ENCODE results near the gene LMO2. TPM values are rescaled to one million over a fixed set of nuclear protein-coding genes. Genes with fewer than 3 reads are reported as not detected.
A peak's percentile ranks its signal among the peaks of the same experiment; 100 is the strongest.

Gene LMO2
- total RNA-seq (2013), result 197 TPM
- polyA plus RNA-seq (100 to 1,000 TPM in 1 of 3 donors, 10 to 100 TPM in 2; 48.8 to 140 (median 75.8) TPM), polyA minus RNA-seq (58.6 and 85.5 TPM in 2 replicates), total RNA-seq (13.1 to 119 (median 81.5) reads per million in 11 experiments)

DNA sequence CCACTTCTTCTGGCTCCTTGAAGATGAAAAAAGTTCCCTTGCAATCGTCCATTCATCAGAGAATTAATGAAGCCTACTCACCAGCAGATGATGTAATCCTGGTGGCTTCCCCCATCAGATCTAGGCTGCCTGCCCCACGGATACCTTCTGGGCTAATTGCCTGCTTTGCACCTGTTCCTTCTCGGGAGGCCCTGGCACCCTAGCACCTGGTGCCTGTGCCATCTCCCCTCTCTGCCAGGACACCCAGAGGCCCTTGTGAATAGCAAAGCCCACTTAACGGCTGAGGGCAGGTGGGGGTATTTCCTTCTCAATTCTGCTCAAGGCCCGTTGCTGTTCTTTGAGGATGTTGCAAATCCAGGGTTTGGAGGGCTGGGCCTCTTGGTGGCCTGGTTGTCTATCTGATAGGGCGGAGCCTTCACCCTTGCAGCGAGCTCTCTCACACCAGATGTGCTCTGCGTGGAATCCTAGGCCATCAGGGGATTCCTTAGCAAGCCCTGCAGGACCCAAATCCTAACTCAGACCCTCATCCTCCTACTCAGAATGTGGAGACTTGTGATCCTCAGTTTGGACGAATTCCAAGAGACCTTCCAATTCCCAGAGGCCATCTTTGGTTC is at the start of gene LMO2:
TSS of gene LMO2 (minus strand) at position 363 of the 614 bp plus-strand sequence. CDS start 22,360 bp downstream, outside the sequence.
- H3K4me3 Mint-ChIP-seq, result peak within 1 kb of the TSS; percentile 70 to 93
- H3K36me3 ChIP-seq (replicated peaks in 1 of 2; ENCODE audit: control insufficient read depth in 1 of 2, insufficient read depth in 2 of 2, low read length in 2 of 2), result no peaks in the 10 kb centered on the region
- peaks cover 95 to 99% of the 10 kb centered on the region in 2 donors for H3K4me1 ChIP-seq (ENCODE audit: control insufficient read depth in 1 of 2, insufficient read depth in 2 of 2, low read length in 2 of 2)
- TF ChIP-seq, protein P1, sequence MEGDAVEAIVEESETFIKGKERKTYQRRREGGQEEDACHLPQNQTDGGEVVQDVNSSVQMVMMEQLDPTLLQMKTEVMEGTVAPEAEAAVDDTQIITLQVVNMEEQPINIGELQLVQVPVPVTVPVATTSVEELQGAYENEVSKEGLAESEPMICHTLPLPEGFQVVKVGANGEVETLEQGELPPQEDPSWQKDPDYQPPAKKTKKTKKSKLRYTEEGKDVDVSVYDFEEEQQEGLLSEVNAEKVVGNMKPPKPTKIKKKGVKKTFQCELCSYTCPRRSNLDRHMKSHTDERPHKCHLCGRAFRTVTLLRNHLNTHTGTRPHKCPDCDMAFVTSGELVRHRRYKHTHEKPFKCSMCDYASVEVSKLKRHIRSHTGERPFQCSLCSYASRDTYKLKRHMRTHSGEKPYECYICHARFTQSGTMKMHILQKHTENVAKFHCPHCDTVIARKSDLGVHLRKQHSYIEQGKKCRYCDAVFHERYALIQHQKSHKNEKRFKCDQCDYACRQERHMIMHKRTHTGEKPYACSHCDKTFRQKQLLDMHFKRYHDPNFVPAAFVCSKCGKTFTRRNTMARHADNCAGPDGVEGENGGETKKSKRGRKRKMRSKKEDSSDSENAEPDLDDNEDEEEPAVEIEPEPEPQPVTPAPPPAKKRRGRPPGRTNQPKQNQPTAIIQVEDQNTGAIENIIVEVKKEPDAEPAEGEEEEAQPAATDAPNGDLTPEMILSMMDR (IDR thresholded peaks at IDR 0.05), result no peak
- H4K20me1 ChIP-seq (ENCODE audit: insufficient read depth, low read length), result no peaks in the 10 kb centered on the region
- H3K9ac ChIP-seq (ENCODE audit: insufficient read depth, low read length, poor library complexity, severe bottlenecking), result peak within 1 kb of the TSS; percentile 42
- peak in 2 of 3 donors; percentile 37 to 46 for DNase-seq
- H3K27ac Mint-ChIP-seq, result peak within 1 kb of the TSS; percentile 94 to 100 (median 98)
- H3K9me3 Mint-ChIP-seq, result peaks cover 0 to 3% (median 0%) of the 10 kb centered on the region in 7 donors
- H3K4me1 Mint-ChIP-seq, result peaks cover 99% of the 10 kb centered on the region
- peak within 1 kb of the TSS in 2 of 3 experiments; percentile 16 to 82 for H3K4me3 ChIP-seq (replicated peaks in 1 of 3; ENCODE audit: low read depth in 2 of 3, low read length in 3 of 3)
- intact Hi-C loops (cut with micrococcal nuclease), result loop anchor here (2.0 to 5.0 kb wide), 3 partner anchors 21 to 50 kb away; no protein-coding TSS in a partner anchor
- H3K27me3 Mint-ChIP-seq (ENCODE audit: low read depth in 3 of 3), result no peaks in the 10 kb centered on the region
- WGBS (ENCODE audit: insufficient coverage), result 2% methylated on average over 7 of the region's 9 CpGs
- H3K4me2 ChIP-seq (replicated peaks; ENCODE audit: extremely low read depth, low read length, poor library complexity, severe bottlenecking), result peak within 1 kb of the TSS; percentile 93
- peaks cover 72% of the 10 kb centered on the region for H3K79me2 ChIP-seq (ENCODE audit: insufficient read depth, low read length)
- H3K9me3 ChIP-seq (replicated peaks in 1 of 2; ENCODE audit: control insufficient read depth in 1 of 2, insufficient read depth in 1 of 2, low read length in 2 of 2), result no peaks in the 10 kb centered on the region
- H3K27ac ChIP-seq (ENCODE audit: low read depth in 1 of 2, low read length in 2 of 2), result peak within 1 kb of the TSS; percentile 75 to 98
- peak within 1 kb of the TSS; percentile 70 for H2AFZ ChIP-seq (ENCODE audit: insufficient read depth, low read depth, low read length, poor library complexity, severe bottlenecking)
- no peaks in the 10 kb centered on the region for H3K27me3 ChIP-seq (ENCODE audit: control insufficient read depth in 2 of 2, insufficient read depth in 2 of 2, low read length in 2 of 2)
- peaks cover 5 to 8% of the 10 kb centered on the region in 2 donors for H3K36me3 Mint-ChIP-seq

GRCh38 chr11:33940538-33940815 is 48.6 kb upstream of the LMO2 start:
- no peak overlapping the region for H3K4me2 ChIP-seq (replicated peaks; ENCODE audit: extremely low read depth, low read length, poor library complexity, severe bottlenecking)
- H3K9ac ChIP-seq (ENCODE audit: insufficient read depth, low read length, poor library complexity, severe bottlenecking), result no peak overlapping the region
- Mint-ChIP-seq H3K4me1 (peaks cover 45% of the 10 kb centered on the region), H3K27me3 (ENCODE audit: low read depth in 3 of 3) (peaks cover 0 to 1% (median 0%) of the 10 kb centered on the region in 3 donors), H3K9me3 (peaks cover 0 to 1% (median 0%) of the 10 kb centered on the region in 7 donors), H3K36me3 (no peaks in the 10 kb centered on the region), H3K27ac (peak overlapping the region in 1 of 7 donors; percentile 55), H3K4me3 (no peak overlapping the region)
- H3K4me1 ChIP-seq (ENCODE audit: control insufficient read depth in 1 of 2, insufficient read depth in 2 of 2, low read length in 2 of 2), result peaks cover 40 to 43% of the 10 kb centered on the region in 2 donors
- no peaks in the 10 kb centered on the region for H3K36me3 ChIP-seq (replicated peaks in 1 of 2; ENCODE audit: control insufficient read depth in 1 of 2, insufficient read depth in 2 of 2, low read length in 2 of 2)
- H3K79me2 ChIP-seq (ENCODE audit: insufficient read depth, low read length), result no peaks in the 10 kb centered on the region
- no peak overlapping the region for H2AFZ ChIP-seq (ENCODE audit: insufficient read depth, low read depth, low read length, poor library complexity, severe bottlenecking)
- H3K27ac ChIP-seq (ENCODE audit: low read depth in 1 of 2, low read length in 2 of 2), result no peak overlapping the region
- H3K27me3 ChIP-seq (ENCODE audit: control insufficient read depth in 2 of 2, insufficient read depth in 2 of 2, low read length in 2 of 2), result no peaks in the 10 kb centered on the region
- TF ChIP-seq, protein P1 (IDR thresholded peaks at IDR 0.05), result no peak
- H4K20me1 ChIP-seq (ENCODE audit: insufficient read depth, low read length), result no peaks in the 10 kb centered on the region
- H3K4me3 ChIP-seq (replicated peaks in 1 of 3; ENCODE audit: low read depth in 2 of 3, low read length in 3 of 3), result no peak overlapping the region
- H3K9me3 ChIP-seq (replicated peaks in 1 of 2; ENCODE audit: control insufficient read depth in 1 of 2, insufficient read depth in 1 of 2, low read length in 2 of 2), result no peaks in the 10 kb centered on the region
- intact Hi-C loops (cut with micrococcal nuclease), result loop anchor here in 1 of 2 donors (5.0 kb wide), 1 partner anchor 48 kb away; the partner anchor contains the start of gene LMO2
- 100% methylated on average over 2 of the region's 2 CpGs for WGBS (ENCODE audit: insufficient coverage)
- no peak for DNase-seq

Measured in CD14-positive monocyte (primary cell).